ENCODE data around the gene ITGA11. TPM values are rescaled to one million over a fixed set of nuclear protein-coding genes. Genes with fewer than 3 reads are reported as not detected.

ITGA11 gene
- total and polyA plus RNA-seq, 2 donors (not counting 1 experiment from before 2014, with no cell fraction given): 21.5 to 29.6 TPM

DNA sequence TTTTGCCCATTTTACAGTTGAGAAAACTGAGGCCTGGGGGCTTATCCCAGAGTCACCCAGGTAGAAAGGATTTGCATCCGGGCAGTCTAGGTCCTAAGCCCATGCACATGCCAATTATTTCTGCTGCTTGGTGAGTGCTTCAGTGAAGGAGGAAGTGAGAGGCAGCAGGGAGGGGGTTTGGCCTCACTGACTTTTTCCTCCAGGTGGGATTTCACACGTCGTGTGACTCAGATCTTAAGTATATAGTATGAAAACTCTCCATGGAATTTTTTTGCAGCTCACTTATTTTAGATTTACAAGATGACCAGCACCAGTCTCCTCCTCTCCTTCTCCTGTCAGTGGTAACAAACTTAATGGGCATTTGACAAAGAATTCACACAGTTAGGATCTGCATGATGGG, 4.6 kb downstream of the ITGA11 start:
- Histone ChIP-seq H3K27ac (ENCODE audit: insufficient read depth, low read length) (no peak overlapping the region), H3K79me2 (ENCODE audit: control insufficient read depth, insufficient read depth, low read length) (no peaks in the 10 kb centered on the region)
- DNase-seq (ENCODE audit: low read depth in 2 of 2): peak in 1 of 2 donors; percentile 66

DNA sequence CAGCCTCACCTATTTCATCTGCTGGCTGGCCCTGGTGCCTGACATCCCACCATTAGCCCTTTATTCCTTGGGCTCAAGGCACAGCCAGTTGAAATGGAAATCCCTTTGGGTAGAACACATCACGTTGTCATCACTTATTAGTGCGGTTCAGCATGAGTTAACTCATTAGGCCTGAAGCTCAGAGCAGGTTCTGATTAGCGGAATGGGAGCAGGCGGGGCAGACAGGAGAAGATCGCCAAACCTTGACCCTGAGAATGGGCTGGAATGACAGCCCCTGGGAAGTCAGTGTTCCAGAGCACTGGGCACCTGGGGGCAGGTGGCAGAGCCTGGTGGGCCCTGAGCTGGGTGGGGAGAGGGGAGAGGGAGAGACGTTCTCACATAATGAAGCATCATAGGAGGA, 5.8 kb downstream of the ITGA11 start:
- Histone ChIP-seq H3K27me3 (ENCODE audit: control insufficient read depth, insufficient read depth, low read length) (peaks cover 13% of the 10 kb centered on the region), H3K27ac (ENCODE audit: insufficient read depth, low read length) (no peak overlapping the region), H3K4me2 (ENCODE audit: extremely low read depth, insufficient read depth, low read length) (no peak overlapping the region), H3K79me2 (ENCODE audit: control insufficient read depth, insufficient read depth, low read length) (no peaks in the 10 kb centered on the region), H3K36me3 (ENCODE audit: control insufficient read depth, insufficient read depth, low read length) (no peaks in the 10 kb centered on the region), H4K20me1 (ENCODE audit: control insufficient read depth, extremely low read depth, insufficient read depth, low read length) (no peaks in the 10 kb centered on the region), H3K9me3 (ENCODE audit: control insufficient read depth, insufficient read depth, low read depth, low read length) (no peaks in the 10 kb centered on the region), H2AFZ (ENCODE audit: low read length) (no peak overlapping the region), H3K4me1 (ENCODE audit: control insufficient read depth, extremely low read depth, insufficient read depth, low read length) (peaks cover 3% of the 10 kb centered on the region), H3K4me3 (replicated peaks in 1 of 4; ENCODE audit: control extremely low read depth in 1 of 4, insufficient read depth in 1 of 4, low read depth in 3 of 4, low read length in 4 of 4) (no peak overlapping the region), H3K9ac (ENCODE audit: insufficient read depth, low read length) (no peak overlapping the region)
- DNase-seq (ENCODE audit: low read depth in 2 of 2): no peak
- TF ChIP-seq, protein P1, sequence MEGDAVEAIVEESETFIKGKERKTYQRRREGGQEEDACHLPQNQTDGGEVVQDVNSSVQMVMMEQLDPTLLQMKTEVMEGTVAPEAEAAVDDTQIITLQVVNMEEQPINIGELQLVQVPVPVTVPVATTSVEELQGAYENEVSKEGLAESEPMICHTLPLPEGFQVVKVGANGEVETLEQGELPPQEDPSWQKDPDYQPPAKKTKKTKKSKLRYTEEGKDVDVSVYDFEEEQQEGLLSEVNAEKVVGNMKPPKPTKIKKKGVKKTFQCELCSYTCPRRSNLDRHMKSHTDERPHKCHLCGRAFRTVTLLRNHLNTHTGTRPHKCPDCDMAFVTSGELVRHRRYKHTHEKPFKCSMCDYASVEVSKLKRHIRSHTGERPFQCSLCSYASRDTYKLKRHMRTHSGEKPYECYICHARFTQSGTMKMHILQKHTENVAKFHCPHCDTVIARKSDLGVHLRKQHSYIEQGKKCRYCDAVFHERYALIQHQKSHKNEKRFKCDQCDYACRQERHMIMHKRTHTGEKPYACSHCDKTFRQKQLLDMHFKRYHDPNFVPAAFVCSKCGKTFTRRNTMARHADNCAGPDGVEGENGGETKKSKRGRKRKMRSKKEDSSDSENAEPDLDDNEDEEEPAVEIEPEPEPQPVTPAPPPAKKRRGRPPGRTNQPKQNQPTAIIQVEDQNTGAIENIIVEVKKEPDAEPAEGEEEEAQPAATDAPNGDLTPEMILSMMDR (conservative IDR thresholded peaks at IDR 0.05 in 1 of 2, IDR thresholded peaks at IDR 0.05 in 1 of 2; ENCODE audit: low read depth in 1 of 2, low read length in 2 of 2): no peak
- no peak for TF ChIP-seq EZH2 (IDR thresholded peaks at IDR 0.05; ENCODE audit: low read length, missing control alignments)

More for the DNA sequence above, 4.6 kb downstream of the ITGA11 start:
- Histone ChIP-seq H3K4me2 (ENCODE audit: extremely low read depth, insufficient read depth, low read length) (no peak overlapping the region), H3K4me3 (replicated peaks in 1 of 4; ENCODE audit: control extremely low read depth in 1 of 4, insufficient read depth in 1 of 4, low read depth in 3 of 4, low read length in 4 of 4) (no peak overlapping the region), H2AFZ (ENCODE audit: low read length) (no peak overlapping the region), H3K36me3 (ENCODE audit: control insufficient read depth, insufficient read depth, low read length) (no peaks in the 10 kb centered on the region), H3K9ac (ENCODE audit: insufficient read depth, low read length) (no peak overlapping the region), H3K27me3 (ENCODE audit: control insufficient read depth, insufficient read depth, low read length) (peaks cover 23% of the 10 kb centered on the region), H4K20me1 (ENCODE audit: control insufficient read depth, extremely low read depth, insufficient read depth, low read length) (no peaks in the 10 kb centered on the region), H3K4me1 (ENCODE audit: control insufficient read depth, extremely low read depth, insufficient read depth, low read length) (no peaks in the 10 kb centered on the region), H3K9me3 (ENCODE audit: control insufficient read depth, insufficient read depth, low read depth, low read length) (no peaks in the 10 kb centered on the region)
- TF ChIP-seq, protein P1 (conservative IDR thresholded peaks at IDR 0.05 in 1 of 2, IDR thresholded peaks at IDR 0.05 in 1 of 2; ENCODE audit: low read depth in 1 of 2, low read length in 2 of 2): no peak
- TF ChIP-seq EZH2 (IDR thresholded peaks at IDR 0.05; ENCODE audit: low read length, missing control alignments): no peak

DNA sequence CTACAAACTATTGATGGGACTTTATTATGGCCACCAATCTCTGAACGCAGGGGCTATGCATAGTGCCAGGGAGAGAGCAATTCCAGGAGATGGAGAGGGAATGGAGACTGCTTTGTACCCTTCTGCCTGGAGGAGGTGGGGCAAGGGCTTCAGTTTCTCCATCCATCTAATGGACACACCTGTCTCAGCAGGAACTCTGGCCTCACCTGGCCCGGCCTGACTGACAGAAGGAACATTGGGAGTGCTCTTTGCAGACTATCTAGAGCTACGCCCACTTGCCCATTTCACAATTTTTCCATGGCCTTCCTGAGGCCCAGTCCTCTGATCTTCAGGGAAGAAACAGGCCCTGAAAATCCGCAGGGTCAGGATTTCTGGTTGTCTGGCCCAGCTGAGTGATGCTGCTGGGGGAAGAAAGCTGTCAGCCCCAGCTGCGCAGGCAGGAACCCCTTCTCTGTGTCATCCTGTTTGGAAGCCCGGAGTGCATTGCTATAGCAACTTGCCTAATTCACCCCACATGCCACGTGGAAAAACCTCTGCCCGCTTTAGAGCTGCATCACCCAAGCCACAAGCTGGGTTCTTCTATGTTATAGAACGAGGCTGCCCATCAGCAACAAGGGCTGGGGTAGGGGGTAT, 6.4 kb downstream of the ITGA11 start:
- no peak overlapping the region for H3K9ac ChIP-seq (ENCODE audit: insufficient read depth, low read length)
- H3K9me3 ChIP-seq (ENCODE audit: control insufficient read depth, insufficient read depth, low read depth, low read length): no peaks in the 10 kb centered on the region
- TF ChIP-seq, protein P1 (conservative IDR thresholded peaks at IDR 0.05 in 1 of 2, IDR thresholded peaks at IDR 0.05 in 1 of 2; ENCODE audit: low read depth in 1 of 2, low read length in 2 of 2): no peak
- TF ChIP-seq EZH2 (IDR thresholded peaks at IDR 0.05; ENCODE audit: low read length, missing control alignments): no peak
- H3K36me3 ChIP-seq (ENCODE audit: control insufficient read depth, insufficient read depth, low read length): no peaks in the 10 kb centered on the region
- H4K20me1 ChIP-seq (ENCODE audit: control insufficient read depth, extremely low read depth, insufficient read depth, low read length): no peaks in the 10 kb centered on the region
- no peak overlapping the region for H3K4me3 ChIP-seq (replicated peaks in 1 of 4; ENCODE audit: control extremely low read depth in 1 of 4, insufficient read depth in 1 of 4, low read depth in 3 of 4, low read length in 4 of 4)
- H3K27me3 ChIP-seq (ENCODE audit: control insufficient read depth, insufficient read depth, low read length): peaks cover 9% of the 10 kb centered on the region
- H3K4me1 ChIP-seq (ENCODE audit: control insufficient read depth, extremely low read depth, insufficient read depth, low read length): peaks cover 3% of the 10 kb centered on the region
- H3K4me2 ChIP-seq (ENCODE audit: extremely low read depth, insufficient read depth, low read length): no peak overlapping the region
- no peaks in the 10 kb centered on the region for H3K79me2 ChIP-seq (ENCODE audit: control insufficient read depth, insufficient read depth, low read length)
- H3K27ac ChIP-seq (ENCODE audit: insufficient read depth, low read length): no peak overlapping the region
- no peak overlapping the region for H2AFZ ChIP-seq (ENCODE audit: low read length)
- no peak for DNase-seq (ENCODE audit: low read depth in 2 of 2)

Measured in fibroblast of lung (primary cell).